NCI-H524 treated with DMSO at 0.1 percent for 48 hours (cell line): ENCODE data around the gene MUCL3.
"Not testable (repeated sequence)": the region's sequence is repeated elsewhere in the genome, so short reads cannot be mapped to it uniquely, and the experiment has no call there.

Source experiments
- DNase-seq: peaks from one replicate; lab custom pipeline; 2025; lab: John Stamatoyannopoulos, UW

MUCL3 gene

GRCh38 chr6:30944051-30944450, 3.3 kb downstream of the MUCL3 start:
- no peak for DNase-seq

GRCh38 chr6:30945281-30945680, 4.5 kb downstream of the MUCL3 start:
- no peak for DNase-seq

GRCh38 chr6:30947231-30947630, 6.5 kb downstream of the MUCL3 start:
- DNase-seq = no peak

DNA sequence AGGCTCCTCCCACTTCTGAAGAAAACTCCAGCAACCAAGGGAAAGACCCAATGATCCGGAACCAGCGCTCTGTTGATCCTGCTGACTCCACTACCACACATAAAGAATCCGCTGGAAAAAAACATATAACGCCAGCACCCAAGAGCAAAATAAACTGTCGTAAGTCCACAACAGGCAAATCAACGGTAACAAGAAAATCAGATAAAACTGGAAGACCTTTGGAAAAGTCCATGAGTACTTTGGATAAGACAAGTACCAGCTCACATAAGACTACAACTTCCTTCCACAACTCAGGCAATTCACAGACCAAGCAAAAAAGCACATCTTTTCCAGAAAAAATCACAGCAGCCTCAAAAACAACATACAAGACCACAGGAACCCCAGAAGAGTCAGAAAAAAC, 8.0 kb downstream of the MUCL3 start:
- DNase-seq = no peak

DNA sequence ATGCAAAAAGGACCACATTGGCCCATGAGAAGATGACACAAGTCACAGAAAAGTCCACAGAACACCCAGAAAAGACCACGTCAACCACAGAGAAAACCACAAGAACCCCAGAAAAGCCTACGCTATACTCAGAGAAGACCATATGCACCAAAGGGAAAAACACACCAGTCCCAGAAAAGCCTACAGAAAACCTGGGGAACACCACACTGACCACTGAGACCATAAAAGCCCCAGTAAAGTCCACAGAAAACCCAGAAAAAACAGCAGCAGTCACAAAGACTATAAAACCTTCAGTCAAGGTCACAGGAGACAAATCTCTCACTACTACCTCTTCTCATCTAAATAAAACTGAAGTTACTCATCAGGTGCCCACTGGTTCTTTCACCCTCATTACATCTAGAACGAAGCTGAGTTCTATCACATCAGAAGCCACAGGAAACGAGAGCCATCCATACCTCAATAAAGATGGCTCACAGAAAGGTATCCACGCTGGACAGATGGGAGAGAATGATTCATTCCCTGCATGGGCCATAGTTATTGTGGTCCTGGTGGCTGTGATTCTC, 11.2 kb downstream of the MUCL3 start:
- no peak for DNase-seq

DNA sequence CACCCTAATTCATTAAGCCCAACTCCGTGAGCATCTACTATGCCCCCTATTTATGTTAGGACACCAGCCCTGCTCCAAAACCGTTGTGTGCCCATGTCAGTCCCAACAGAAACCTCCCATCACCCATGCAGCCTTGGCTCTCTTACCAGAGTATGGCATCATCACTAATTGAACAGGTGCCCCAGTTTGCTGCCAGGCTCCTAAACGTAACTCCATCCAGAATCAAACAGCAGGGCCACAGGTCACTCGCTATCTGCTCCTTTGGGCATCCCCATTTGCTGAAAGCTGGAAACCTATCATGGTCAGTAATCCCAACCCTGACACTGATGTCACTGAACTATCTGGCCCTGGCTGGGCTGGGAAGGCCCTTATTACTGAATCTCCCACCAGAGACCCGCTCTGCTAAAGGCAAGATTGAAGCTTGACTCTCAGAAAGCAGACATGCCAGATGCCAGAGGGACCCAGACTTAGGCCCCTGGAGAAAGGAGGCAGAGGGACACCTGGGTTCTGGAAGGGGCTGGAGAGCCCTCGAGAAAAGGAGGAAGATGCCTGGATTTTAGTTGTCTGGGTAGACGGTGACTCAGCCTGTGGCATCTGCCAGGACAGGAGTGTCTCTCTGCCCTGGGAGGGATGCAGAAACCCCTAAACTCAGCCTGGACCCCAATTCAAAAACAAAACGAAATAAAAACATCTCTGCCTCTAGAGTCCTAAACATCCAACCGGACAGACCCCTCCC, 14.0 kb downstream of the MUCL3 start:
- no peak for DNase-seq

DNA sequence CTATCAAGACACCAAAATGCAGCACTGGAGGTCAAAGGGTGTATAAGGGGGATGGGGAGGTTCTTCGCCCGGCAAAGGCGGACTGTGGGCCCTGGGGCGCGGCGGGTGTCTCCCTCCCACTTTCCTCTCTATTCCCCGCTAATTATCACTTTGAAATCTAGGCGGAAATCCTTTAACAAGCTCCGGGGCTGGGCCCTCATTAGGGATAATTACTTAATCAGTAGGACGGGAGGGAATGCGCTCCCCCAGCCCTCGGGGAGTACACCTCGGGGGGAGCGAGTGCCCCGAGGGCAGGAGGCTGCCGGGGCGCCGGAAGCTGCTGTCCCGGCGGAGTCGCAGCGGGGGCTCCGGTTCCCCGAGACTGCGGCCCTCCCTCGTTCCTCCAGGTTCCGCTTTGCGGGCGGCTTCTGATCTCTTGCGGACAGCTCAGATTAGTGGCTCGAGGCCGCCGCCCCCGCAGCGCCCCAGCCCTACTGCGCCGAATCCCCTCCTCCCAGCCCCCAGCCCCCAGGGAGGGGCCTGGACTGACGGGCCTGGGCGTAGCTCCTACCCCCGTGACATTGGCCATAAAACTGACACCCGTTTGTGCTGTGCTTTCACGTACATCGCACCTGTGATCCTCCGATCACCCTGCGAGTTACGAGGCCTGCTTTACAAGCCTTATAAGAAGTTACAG, 14.7 kb downstream of the MUCL3 start:
- DNase-seq = no peak

GRCh38 chr6:30957716-30958115, 16.9 kb downstream of the MUCL3 start:
- no peak for DNase-seq

- DNase-seq = no peak
Observed at GRCh38 chr6:30960907-30961673, 20.3 kb downstream of the MUCL3 start.

DNA sequence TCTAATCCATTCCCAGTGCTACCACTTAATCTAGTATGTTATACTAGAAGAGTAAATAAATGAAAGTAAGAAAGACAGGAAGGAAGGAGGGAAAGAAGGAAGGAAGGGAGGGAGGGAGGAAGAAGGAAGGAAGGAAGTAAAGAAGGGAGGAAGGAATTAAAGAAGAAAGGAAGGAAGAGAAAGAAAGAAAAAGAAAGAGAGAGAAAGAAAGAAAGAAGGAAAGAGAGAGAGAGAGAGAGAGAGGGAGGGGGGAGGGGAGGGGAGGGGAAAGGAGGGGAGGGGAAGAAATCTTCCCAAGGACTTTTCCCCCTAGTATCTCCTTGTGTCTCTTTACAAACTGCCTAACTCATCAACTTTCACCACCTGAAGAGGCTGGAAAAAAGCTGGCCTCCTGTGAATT, 21.9 kb downstream of the MUCL3 start:
- DNase-seq = no peak

DNA sequence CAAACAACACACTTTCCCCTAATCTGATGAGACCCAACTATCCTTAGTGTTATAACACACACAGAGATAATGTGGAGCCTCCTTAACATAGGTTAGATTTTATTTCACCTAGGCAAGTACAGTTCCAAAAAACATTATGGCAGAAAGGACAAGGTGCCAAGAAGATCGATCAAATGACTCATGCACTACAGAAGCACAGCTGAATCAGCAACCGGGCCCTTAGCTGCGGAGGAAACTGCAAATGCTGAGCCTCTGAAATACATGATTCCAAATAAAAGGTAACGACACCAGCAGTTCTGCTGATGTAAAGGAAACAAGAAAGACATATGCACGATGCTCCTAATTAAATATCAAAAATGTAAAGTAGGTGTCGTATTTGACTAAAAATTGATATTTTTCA, 22.9 kb downstream of the MUCL3 start:
- no peak for DNase-seq

GRCh38 chr6:30964075-30964474, 23.3 kb downstream of the MUCL3 start:
- DNase-seq = no peak

- no peak for DNase-seq
Observed at GRCh38 chr6:30965140-30965601, 24.4 kb downstream of the MUCL3 start.

- no peak for DNase-seq
Observed at GRCh38 chr6:30966154-30966553, 25.4 kb downstream of the MUCL3 start.

- not testable (repeated sequence) for DNase-seq
Observed at GRCh38 chr6:30969171-30969570, 28.4 kb downstream of the MUCL3 start.

- DNase-seq = no peak
Observed at GRCh38 chr6:30970946-30971345, 30.2 kb downstream of the MUCL3 start.

- no peak for DNase-seq
Observed at GRCh38 chr6:30972816-30973215, 32.0 kb downstream of the MUCL3 start.

DNA sequence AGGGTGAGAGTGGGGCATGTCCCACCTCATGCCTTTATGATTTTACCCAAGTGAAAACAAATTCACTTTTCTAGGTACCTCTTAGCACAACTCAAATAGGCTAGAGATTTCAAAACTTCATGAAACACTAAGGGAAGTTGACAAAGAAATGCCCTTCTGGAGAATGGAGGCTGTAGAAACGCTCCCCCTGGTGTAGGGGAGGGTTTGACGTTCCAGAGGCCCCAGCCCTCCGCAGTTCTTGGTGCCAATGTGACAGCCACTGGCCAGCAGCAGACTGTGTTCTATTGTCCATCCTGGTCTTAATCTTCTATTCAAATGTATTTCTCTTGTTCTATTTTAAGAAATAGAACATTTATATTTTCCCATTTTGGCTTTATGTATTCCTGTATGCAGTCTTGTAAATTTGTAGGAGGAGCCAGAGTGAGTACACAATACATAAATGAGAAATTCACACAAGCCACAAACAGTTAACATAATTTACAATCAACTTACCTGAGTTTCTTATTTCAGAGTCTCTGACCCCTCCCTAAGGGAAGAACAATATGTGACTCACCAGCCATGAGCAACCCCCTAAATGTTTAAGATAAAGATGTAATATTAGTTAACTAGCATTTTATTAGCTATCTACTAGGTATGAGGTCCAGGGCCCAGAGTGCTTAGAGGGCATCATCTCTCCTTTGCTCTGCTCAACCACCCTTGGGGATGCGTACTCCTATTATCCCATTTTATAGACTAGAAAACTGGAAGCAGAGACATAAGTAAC, 33.9 kb downstream of the MUCL3 start:
- no peak for DNase-seq

DNA sequence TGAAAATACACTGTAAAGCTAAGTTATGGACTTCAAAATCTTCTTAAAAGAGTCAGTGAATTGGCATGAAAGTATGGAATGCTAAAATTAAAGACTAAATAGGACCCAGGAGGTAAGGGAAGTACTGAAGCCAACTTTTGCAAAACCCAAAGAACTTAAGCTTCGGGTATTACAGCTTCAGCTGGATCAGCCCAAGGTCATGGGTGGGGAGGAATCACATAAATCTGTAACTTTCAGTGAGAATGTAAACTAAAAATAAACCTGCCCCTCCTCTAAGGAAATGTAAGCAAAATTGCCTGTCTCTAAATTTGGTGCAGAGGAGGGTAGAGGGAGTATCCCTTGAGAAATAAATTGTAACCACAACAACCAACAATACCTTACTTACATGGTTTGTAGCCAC, 38.4 kb downstream of the MUCL3 start:
- DNase-seq = no peak

GRCh38 chr6:30979690-30980089, 38.9 kb downstream of the MUCL3 start:
- DNase-seq = no peak

DNA sequence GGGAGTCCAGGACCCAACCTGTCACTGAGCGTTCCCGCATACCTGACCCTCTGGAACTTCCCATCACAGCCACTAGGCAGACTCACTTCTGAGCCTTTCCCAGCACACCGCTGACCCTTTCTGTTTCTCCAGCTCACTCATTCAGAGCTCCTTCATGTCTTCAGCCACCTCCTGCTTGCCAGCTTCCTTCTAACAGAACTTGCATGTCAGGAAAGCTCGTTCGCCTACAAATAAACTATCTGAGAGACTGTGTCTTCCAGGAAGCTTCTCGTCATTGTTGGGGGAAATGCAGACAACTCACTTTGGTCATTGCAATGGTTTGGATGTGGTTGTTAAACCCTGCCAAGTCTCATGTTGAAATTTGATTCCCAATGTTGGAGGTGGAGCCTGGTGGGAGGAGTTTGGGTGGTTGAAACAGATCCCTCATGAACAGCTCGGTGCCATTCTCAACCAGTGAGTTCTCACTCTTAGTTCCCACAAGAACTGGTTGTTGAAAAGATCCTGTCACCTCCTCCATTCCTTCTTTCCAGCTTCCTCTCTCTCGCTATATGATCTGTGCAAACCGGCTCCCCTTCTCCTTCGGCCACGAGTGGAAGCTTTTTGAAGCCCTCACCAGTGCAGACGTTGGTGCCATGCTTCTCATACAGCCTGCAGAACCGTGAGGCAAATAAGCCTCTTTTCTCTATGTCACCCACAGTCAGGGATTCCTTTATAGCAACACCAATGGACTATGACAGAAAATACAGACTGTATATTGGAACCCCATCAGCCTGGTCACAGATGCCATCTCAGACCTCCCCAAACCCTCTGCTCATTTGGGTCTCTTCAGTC, 41.4 kb downstream of the MUCL3 start:
- no peak for DNase-seq
